ENCODE measurements around the gene HTR3A. TPM values are rescaled to one million over a fixed set of nuclear protein-coding genes. Genes with fewer than 3 reads are reported as not detected.

Gene HTR3A
- total RNA-seq, 1 donor from 2014 or later = 15.6 TPM

- DNase-seq (no peak), ATAC-seq (ENCODE audit: low read depth) (no peak)
- H3K27me3 Mint-ChIP-seq = peaks cover 17% of the 10 kb centered on the region
- no peak overlapping the region for H3K4me3 Mint-ChIP-seq
- no peak overlapping the region for H3K27ac Mint-ChIP-seq
- ChIA-PET POLR2A (no interaction called here), CTCF (interaction anchor here (2.0 to 11.4 kb wide), 2 partner anchors 101 to 265 kb away, joined by 7 to 279 read pairs; no protein-coding TSS in a partner anchor)
- no peaks in the 10 kb centered on the region for H3K36me3 Mint-ChIP-seq (ENCODE audit: low read depth)
- H3K9me3 Mint-ChIP-seq = no peaks in the 10 kb centered on the region
- intact Hi-C loops (cut with micrococcal nuclease) = loop anchor here (10.0 kb wide), 1 partner anchor 693 kb away; no protein-coding TSS in a partner anchor
- H3K4me1 Mint-ChIP-seq = peaks cover 8% of the 10 kb centered on the region
- no peak for TF ChIP-seq CTCF (IDR thresholded peaks at IDR 0.05)
Observed at GRCh38 chr11:113997473-113997872, 22.6 kb downstream of the HTR3A start.

- intact Hi-C loops (cut with micrococcal nuclease) = loop anchor here (10.0 kb wide), 1 partner anchor 694 kb away; no protein-coding TSS in a partner anchor
- Mint-ChIP-seq H3K27ac (no peak overlapping the region), H3K36me3 (ENCODE audit: low read depth) (no peaks in the 10 kb centered on the region), H3K9me3 (no peaks in the 10 kb centered on the region), H3K4me1 (peaks cover 6% of the 10 kb centered on the region), H3K27me3 (peaks cover 17% of the 10 kb centered on the region), H3K4me3 (no peak overlapping the region)
- DNase-seq (no peak), ATAC-seq (ENCODE audit: low read depth) (no peak)
- CTCF ChIA-PET = interaction anchor here (2.0 to 11.4 kb wide), 2 partner anchors 102 to 264 kb away, joined by 7 to 279 read pairs; no protein-coding TSS in a partner anchor
- POLR2A ChIA-PET = no interaction called here
- TF ChIP-seq CTCF (IDR thresholded peaks at IDR 0.05) = no peak
Observed at GRCh38 chr11:113998574-113998973, 23.7 kb downstream of the HTR3A start.

DNA sequence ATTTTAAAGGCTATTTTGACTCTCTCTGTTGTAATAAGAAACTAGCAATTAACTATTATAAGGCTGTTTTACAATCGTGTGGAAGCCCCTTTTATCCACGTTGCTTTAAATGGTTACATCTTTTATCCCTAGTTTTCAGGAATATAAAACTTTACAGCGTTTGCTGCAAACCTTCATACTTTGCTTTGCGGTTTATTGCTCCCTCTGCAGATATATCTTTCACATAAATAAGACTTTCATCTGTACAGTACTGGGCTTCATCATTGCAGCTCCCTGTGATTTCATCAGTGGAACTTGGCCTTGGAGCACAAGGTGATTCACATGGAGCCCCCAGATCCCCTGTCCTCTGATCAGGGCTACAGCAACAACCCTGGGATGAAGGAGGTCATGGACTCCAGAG is 25.6 kb downstream of the HTR3A start:
- Mint-ChIP-seq H3K27me3 (peaks cover 17% of the 10 kb centered on the region), H3K4me1 (no peaks in the 10 kb centered on the region), H3K27ac (no peak overlapping the region), H3K4me3 (no peak overlapping the region), H3K36me3 (ENCODE audit: low read depth) (no peaks in the 10 kb centered on the region), H3K9me3 (no peaks in the 10 kb centered on the region)
- no peak for ATAC-seq (ENCODE audit: low read depth)
- no peak for TF ChIP-seq CTCF (IDR thresholded peaks at IDR 0.05)
- POLR2A ChIA-PET = interaction anchor here (0.6 kb wide), 1 partner anchor 102 kb away, joined by 6 read pairs; no protein-coding TSS in a partner anchor
- CTCF ChIA-PET = no interaction called here
- intact Hi-C loops (cut with micrococcal nuclease) = no loop called here
- no peak for DNase-seq

DNA sequence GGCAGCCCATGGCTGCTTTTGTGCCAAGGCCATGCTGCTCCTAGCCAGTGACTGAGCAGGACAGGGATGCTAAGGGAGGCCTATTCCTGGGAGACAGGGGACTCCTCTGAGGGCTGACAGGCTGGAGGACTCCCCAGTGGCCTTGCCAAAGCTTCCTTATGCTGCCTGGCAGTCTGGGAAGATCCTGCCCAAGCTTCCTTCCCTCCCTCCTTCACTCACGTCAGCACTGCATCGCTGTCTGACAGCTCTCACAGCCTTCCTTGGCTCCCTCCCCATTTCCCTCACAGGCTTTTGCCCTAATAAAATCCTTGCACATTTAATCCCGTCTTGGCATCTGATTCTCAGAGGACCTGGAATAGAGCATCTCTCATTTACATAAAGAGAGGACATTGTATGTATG is 26.5 kb downstream of the HTR3A start:
- ATAC-seq (ENCODE audit: low read depth) = no peak
- TF ChIP-seq CTCF (IDR thresholded peaks at IDR 0.05) = no peak
- ChIA-PET CTCF (no interaction called here), POLR2A (no interaction called here)
- DNase-seq = no peak
- H3K27ac Mint-ChIP-seq = no peak overlapping the region
- no peaks in the 10 kb centered on the region for H3K36me3 Mint-ChIP-seq (ENCODE audit: low read depth)
- peaks cover 17% of the 10 kb centered on the region for H3K27me3 Mint-ChIP-seq
- no peak overlapping the region for H3K4me3 Mint-ChIP-seq
- intact Hi-C loops (cut with micrococcal nuclease) = no loop called here
- no peaks in the 10 kb centered on the region for H3K9me3 Mint-ChIP-seq
- no peaks in the 10 kb centered on the region for H3K4me1 Mint-ChIP-seq

GRCh38 chr11:114008331-114008730 is 33.4 kb downstream of the HTR3A start:
- ChIA-PET CTCF (no interaction called here), POLR2A (no interaction called here)
- H3K4me3 Mint-ChIP-seq = no peak overlapping the region
- H3K27ac Mint-ChIP-seq = no peak overlapping the region
- intact Hi-C loops (cut with micrococcal nuclease) = no loop called here
- H3K27me3 Mint-ChIP-seq = peaks cover 19% of the 10 kb centered on the region
- no peak for TF ChIP-seq CTCF (IDR thresholded peaks at IDR 0.05)
- DNase-seq = no peak
- ATAC-seq (ENCODE audit: low read depth) = no peak
- no peaks in the 10 kb centered on the region for H3K4me1 Mint-ChIP-seq
- H3K9me3 Mint-ChIP-seq = no peaks in the 10 kb centered on the region
- H3K36me3 Mint-ChIP-seq (ENCODE audit: low read depth) = no peaks in the 10 kb centered on the region
